ENCODE results near the gene KLHDC7B.

KLHDC7B gene

DNA sequence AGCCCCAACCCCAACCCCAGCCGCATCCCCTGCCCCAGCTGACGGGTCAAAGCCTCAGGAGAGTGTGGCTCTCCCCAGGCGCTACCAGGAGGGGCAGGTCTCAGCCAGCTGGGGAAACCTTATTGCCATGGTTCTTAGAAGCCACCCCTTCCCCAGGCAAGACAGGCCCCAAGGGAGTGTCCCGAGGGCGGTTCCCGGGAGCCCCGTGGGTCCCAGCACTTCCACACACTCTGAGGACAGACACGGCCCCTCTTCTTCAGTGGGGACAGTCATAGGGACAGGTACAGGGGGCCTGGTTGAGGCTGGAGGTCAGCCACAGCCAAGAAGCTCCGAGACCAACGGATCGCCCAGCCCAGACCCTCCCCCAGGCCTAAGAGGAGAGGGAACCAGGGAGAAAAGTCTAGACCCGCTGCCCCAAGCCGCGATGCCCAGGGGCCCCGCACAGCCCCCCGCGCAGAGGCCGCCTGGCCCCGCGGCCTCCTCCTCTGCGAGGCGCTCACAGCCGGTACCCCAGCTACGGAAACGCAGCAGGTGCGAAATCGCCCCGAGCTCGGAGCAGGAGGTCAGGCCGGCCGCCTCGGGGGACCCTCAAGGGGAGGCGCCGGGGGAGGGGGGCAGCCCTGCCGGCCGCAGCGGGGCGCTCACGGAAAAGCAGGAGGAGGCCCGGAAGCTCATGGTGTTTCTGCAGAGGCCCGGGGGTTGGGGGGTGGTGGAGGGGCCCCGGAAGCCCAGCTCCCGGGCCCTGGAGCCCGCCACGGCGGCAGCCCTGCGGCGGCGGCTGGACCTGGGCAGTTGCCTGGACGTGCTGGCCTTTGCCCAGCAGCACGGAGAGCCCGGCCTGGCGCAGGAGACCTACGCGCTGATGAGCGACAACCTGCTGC is 2.6 kb downstream of the KLHDC7B start:
- DNase-seq (ENCODE audit: low read depth, low spot score), result no peak

DNA sequence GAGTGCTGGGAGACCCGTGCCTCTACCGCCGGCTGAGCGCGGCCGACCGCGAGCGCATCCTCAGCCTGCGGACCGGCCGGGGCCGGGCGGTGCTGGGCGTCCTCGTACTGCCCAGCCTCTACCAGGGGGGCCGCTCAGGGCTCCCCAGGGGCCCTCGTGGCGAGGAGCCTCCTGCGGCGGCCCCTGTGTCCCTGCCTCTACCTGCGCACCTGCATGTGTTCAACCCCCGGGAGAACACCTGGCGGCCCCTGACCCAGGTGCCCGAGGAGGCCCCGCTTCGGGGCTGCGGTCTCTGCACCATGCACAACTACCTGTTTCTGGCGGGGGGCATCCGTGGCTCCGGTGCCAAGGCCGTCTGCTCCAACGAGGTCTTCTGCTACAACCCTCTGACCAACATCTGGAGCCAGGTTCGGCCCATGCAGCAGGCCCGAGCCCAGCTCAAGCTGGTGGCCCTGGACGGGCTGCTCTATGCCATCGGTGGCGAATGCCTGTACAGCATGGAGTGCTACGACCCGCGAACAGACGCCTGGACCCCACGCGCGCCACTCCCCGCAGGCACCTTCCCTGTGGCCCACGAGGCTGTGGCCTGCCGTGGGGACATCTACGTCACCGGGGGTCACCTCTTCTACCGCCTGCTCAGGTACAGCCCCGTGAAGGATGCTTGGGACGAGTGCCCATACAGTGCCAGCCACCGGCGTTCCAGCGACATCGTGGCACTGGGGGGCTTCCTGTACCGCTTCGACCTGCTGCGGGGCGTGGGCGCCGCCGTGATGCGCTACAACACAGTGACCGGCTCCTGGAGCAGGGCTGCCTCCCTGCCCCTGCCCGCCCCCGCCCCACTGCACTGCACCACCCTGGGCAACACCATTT is 3.5 kb downstream of the KLHDC7B start:
- no peak for DNase-seq (ENCODE audit: low read depth, low spot score)

DNA sequence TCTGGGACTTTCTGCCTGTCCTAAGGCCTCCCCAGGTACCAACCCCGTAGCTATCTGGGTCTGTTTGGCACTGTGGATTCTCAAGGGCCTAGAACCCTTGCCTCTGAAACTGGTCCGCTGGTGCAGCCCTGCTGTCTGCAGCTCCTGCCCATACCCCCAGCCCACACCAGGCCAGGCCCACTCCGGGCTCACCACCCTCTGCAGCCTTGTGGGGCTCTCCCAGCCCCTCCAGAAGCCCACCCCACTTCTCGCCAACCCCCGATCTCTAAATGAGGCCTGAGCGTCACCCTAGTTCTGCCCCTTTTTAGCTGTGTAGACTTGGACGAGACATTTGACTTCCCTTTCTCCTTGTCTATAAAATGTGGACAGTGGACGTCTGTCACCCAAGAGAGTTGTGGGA is 4.7 kb downstream of the KLHDC7B start:
- no peak for DNase-seq (ENCODE audit: low read depth, low spot score)

DNA sequence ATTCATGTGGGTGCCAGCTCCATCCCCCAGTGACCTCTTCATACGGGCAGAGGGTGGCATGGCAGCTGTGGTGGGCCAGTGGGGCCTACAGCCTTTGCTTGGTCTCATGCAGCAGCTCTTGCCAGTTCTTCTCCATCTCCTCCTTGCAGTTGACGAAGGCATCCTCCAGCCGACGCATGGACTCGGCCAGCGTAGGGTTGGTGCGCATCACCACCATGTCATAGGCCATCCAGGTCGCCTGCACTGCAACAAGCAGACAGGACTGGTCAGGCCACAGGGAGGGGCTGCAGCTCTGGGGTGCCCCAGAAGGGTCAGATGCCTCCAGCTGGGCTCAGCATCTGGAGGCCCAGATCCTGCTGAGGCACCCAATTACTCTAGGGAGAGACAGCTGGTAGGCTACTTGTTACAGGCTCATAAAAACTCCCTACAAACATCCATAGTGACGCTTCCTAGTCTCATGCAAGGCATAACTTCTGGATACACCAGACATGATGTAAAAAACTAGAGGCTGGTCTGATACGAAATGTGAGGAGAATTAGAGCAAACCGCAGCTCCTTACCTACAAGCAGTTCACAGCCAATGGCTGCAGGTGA is 5.6 kb downstream of the KLHDC7B start:
- DNase-seq (ENCODE audit: low read depth, low spot score), result no peak

DNA sequence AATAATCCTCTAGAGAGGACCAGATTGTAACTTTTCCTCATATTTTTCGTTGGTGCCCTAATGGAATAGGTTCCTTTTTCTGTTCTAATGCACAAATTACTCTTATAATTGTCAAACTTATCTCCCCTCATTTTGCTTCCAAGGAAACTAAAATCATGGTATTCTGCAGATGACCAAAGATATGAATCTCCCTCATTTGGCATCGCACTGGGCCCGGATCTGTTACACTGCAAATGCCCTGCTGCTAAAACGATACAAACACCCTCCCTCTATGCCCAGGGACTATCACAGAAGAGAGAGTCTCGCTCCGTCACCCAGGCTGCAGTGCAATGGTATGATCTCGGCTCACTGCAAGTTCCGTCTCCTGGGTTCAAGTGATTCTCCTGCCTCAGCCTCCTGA is 7.6 kb downstream of the KLHDC7B start:
- no peak for DNase-seq (ENCODE audit: low read depth, low spot score)

DNA sequence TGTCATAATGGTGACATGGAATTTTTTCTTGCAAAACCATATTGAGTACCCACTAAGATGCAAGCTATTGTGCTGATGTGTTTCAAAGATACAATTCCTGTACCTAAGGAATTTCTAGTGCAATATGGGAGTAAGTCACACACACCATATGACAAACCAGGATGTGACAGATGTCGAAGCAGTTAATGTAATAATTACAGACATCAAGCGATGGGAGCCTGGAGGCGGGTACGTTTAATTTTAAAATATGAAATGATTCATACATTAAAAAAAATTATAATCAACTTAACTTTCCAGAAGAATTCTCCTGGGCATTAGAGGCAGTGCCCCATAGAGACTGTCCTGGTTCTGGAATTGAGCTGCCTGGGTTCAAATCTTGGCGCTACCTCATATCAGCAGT is 11.0 kb downstream of the KLHDC7B start:
- no peak for DNase-seq (ENCODE audit: low read depth, low spot score)

DNA sequence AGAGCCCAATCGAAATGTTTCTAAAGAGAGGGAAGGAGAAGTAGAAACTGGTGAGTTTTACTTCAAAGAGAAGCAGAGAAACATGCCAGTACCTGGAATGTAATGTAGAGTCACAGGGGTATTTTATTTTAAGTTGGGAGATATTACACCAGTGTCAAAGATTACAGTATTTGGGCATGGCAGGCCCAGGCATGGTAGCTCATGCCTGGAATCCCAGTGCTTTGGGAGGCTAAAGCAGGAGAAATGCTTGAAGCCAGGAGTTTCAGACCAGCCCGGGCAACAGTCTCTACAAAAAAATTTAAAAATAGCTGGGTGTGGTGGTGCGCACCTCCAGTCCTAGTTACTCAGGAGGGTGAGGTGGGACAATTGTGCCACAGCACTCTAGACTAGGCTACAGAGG is 14.3 kb downstream of the KLHDC7B start:
- DNase-seq (ENCODE audit: low read depth, low spot score), result no peak

DNA sequence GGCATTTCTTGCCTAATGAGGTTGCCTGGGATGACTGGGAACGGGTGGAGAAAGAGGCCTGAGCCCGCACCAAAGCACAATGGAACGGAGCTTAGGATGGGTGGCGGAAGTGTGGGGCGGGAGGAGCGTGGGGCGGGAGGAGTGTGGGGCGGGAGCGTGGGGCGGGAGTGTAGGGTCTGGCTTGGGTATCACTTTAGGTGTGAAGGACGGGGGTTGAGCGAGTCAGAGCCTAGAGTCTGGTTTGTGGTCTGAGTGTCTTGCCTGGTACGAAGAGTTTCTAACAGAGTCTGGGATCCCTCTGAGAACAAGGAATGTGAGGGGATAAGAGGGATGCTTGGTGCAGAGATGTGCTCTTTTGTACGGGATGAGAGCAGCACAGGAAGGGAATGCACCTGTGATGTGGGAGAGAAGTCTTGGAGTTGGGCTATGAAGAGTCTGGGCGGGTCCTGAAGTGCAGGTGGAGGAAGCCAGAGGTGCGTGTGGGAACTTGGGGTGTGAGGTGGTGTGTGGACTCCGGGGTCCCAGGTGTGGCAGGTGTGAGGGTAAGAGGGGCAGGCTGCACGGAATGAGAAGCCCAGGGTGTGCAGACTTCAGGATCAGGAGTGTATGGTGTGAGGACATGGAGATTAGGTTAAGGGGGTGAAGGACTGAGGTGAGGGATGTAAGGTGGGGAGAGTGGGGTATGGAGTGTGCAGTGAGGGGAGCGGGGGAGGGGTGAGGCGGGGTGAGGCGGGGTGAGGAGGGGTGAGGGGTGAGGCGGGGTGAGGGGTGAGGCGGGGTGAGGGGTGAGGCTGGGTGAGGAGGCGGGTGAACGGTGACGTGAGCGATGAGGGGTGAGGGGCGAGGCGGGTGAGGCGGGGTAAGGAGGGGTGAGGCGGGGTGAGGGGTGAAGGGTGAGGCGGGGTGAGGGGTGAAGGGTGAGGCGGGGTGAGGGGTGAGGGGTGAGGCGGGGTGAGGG is 16.0 kb downstream of the KLHDC7B start:
- no peak for DNase-seq (ENCODE audit: low read depth, low spot score)

DNA sequence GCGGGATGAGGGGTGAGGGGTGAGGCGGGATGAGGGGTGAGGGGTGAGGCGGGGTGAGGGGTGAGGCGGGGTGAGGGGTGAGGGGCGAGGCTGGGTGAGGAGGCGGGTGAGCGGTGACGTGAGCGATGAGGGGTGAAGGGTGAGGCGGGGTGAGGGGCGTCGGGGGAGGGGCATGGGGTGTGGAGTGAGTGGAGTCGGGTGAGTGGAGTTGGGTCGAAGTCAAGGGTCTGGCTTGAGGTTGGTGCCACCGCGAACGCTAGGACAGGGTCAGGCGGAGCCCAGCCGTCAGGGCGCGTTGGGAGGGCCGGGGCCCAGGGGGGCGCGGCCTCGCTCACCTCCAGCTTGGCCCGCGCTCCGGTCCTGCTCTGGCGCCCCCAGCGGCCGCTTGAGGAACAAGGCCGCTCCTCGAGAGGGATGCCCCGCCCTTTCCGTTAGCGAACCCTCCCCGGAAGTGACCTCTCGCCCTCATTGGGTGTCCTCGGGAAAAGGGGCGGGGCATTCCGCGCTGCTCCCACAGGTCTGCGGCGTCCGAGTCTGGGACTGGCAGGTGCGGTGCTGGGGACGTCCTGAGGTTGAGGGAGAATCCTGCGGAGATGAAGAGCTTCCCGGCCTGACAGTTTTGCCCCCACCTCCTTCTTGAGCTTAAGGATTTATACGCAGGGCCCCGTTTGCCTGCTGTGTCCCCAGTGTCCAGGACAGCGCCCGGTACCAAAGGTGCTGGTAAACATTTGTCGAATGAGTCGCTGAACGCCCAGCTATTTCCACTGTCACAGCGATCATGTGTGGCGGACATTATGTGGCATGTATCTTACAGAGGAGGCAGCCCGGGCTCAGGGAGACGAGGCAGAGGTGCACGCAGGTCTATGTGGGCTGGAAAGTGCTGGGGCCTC is 17.1 kb downstream of the KLHDC7B start, which contains the start of gene SYCE3:
Gene SYCE3, minus strand, starts transcription at position 397 of the 890 bp plus-strand sequence. CDS start 6,514 bp downstream, outside the sequence.
- peak; percentile 97 for DNase-seq (ENCODE audit: low read depth, low spot score)

DNA sequence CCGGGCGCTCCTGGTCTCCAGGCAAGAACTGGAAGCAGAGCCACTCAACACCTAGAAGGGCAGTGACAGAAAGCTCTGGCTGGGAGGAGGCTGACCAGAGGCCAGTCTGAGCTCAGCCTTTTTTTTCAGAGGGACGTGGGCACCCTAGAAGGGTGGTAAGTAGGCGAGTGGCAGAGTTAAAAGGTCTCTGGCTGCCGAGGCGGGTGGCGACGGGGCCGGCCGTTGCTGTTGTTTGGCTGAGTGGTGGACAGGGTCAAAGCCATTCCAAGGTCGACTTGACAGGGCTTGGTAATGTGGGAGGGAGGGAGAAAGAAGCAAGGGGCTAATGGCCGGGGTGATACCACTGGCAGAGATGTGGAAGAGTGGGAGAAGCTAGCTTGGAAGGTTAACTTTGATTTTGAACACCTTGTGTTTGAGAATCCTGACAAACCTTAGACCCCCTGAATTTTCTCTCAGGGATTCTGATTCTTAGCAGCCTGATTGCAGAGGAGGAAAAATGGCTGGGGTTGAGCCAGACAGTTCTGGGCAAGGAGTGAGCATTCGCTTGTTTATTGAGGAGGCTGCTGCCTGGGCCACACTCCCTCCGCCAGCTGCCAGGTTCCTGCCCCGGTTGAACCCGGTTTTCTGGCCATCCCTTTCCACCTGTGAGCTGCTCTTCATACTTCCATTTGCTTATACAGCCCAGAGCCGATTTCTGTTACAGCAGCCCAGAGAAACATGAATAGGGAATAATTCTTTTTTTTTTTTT is 17.9 kb downstream of the KLHDC7B start:
- no peak for DNase-seq (ENCODE audit: low read depth, low spot score)

DNA sequence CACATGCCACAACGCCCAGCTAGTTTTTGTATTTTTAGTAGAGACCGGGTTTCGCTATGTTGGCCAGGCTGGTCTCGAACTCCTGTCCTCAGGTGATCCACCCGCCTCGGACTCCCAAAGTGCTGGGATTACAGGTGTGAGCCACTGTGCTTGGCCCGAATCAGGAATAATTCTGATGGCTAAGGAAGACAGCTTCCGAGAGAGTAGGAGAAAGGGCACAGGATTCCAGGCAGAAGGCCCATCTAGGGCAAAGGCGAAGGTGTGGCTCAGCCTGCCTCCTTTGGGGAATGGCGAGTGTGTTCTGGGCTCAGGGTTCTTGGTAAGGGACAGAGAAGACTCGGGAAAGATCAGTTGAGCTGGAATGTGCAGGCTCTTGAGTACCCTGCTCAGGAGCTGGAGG is 18.6 kb downstream of the KLHDC7B start:
- no peak for DNase-seq (ENCODE audit: low read depth, low spot score)

DNA sequence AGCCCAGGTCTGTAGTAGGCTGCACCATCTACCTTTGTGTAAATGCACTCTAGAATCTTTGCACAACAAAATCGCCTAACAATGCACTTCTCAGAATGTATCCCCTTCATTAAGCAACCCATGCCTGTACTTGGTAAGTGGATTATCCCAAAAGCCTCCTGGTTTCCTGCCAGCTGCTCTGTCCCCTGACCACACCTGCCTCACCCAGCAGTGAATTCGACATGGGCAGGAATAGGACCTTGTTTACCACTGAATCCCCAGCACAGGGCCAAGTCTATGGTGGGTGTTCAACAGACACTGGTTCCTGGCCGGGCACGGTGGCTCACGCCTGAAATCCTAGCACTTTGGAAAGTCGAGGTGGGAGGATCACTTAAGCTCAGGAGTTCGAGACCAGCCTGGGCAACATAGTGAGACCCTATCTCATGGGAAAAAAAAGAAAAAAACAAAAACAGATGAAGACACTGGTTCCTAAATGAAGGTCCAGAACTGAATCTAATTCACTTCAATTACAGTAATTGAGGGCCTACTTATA is 22.1 kb downstream of the KLHDC7B start:
- DNase-seq (ENCODE audit: low read depth, low spot score), result no peak

DNA sequence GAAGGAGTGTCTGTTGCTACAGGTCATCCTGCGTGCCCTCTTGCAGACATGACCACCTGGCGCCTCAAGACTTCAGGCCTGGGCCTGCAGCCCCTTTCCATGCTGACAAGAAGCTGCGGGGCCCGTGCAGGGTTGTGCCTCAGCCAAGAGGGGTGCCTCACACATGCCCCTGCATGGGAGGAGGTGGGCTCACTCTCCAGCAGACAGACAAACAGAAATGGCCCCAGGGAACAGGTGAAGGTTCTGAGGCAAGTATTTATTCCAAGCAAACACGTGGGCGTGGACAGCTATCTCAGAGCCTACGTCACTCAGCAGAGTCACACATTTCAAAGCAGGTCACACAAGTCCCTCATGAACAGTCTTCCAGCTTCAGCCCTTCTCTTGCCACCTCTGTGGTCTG is 22.9 kb downstream of the KLHDC7B start:
- DNase-seq (ENCODE audit: low read depth, low spot score), result no peak

DNA sequence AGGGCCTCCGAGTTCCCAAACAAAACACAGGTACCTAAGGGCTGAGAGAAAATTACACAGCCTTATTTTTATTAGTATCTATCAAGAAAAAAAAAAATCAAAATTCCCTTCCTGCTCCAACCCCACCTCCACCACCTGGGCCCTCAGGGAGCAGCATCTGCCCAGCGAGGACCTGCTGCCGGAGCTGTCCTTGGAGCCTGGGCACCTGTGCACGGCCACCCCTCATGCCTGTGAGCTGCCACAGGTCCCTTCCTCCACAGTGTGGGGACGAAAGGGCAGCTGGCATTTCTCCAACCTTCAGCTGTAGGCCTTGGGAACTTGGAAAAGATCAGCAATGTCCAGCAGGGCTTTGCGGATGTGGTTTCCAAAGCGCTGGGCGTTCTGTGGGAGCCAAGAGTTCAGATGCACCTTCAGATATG is 23.4 kb downstream of the KLHDC7B start:
- no peak for DNase-seq (ENCODE audit: low read depth, low spot score)

DNA sequence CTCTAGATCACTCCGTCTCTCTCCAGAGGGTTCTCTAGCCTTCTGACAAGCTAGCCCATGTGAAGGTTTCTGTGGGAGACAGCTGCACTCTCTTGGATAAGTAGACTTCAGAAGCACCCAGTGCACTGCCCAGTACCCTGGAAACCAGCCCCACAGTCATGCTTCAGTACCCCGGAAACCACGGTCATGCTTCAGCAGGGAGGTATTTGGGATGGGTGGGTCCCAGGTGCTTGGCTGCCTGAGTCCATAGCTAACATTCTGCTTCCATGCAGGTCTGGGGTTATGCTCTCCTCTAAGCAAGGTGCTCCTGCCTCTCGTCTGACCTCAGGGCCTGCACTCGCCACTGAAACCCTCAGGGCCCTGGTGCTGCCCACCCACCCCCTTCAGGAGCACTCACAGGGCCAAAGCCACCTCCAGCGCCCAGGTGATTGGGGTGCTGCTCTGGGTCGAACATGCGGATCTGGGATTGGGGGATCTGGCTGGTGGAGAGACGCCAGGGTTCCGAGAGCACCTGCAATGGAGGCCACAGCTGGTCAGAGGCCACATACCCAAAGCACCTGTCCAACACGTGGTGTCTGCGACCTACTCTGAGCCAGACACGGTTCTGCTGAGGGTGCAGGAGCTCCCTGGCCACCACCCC is 24.3 kb downstream of the KLHDC7B start:
- DNase-seq (ENCODE audit: low read depth, low spot score), result no peak

DNA sequence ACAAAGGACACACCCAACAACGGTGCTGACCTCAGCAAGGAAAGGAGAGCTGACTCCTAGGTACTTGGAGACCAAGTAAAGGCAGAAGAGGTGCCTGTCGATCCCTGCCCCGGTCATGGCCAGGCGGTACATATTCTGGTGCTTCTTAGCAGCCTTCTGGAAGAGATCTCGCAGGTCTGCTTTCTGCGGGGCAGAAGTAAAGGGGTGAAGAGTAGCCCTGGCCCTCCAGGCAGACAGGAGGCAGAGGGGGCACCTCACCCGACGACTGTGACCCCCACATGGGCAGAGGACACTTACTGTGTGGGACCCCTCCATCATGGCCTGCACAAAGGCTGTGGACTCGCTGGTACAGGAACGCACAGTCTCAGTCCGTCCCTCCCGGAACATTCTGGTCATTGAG is 25.2 kb downstream of the KLHDC7B start:
- no peak for DNase-seq (ENCODE audit: low read depth, low spot score)

DNA sequence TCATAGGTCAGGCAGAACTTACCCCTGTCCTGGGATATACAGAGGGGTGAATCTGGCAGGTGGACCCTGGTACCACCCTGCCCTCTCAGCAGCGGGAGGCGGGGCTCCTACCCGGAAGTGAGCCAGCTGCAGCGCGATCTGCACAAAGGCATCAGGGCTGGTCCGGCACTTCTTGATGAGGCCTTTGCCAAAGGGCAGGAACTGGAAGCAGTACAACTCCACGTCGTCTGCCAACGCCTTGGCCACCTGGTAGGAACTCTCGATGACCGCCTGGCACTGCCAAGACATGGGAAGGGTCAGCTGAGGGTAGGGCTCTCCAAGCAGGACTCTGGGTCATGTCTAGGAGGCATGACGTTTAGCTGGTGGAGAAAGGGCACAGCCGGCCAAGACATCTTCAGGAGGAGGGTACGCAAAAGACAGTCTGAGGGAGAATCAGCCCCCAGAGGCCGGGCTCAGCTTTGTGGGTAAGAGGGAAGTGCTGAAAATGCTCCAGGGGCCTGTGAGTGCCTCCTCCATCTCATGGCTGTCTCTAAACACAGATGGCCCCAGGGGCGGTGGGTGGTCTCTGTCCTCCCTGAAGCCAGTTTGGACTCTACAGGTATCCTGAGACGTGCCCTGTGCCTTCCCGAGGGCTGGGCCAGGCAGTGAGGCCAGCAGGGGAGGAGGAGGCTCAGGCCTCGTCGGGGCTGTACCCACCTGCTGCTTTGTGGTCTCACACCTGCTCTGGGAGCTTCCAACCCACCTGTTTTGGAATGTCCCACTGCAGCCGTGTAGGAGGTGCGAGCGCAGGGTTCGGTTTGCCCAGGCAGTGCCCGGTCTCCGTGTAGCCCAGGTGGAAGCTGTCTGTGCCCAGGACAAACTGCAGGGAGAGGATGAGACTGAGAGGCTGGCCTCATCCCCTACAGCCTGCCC is 25.8 kb downstream of the KLHDC7B start:
- DNase-seq (ENCODE audit: low read depth, low spot score), result no peak
